HTERT RPE-1 (cell line): ENCODE data around the gene USPL1.
"Not testable (repeated sequence)": the region's sequence is repeated elsewhere in the genome, so short reads cannot be mapped to it uniquely, and the experiment has no call there.

Source experiments
- in situ Hi-C: fragments of 300-500 bp; cut with MboI; formaldehyde crosslinking; loops from 4 replicates; pipeline ENCODE4 v1.14.3; 2020; ENCODE audit warnings: low sequenced_read_pairs

The USPL1 gene

DNA sequence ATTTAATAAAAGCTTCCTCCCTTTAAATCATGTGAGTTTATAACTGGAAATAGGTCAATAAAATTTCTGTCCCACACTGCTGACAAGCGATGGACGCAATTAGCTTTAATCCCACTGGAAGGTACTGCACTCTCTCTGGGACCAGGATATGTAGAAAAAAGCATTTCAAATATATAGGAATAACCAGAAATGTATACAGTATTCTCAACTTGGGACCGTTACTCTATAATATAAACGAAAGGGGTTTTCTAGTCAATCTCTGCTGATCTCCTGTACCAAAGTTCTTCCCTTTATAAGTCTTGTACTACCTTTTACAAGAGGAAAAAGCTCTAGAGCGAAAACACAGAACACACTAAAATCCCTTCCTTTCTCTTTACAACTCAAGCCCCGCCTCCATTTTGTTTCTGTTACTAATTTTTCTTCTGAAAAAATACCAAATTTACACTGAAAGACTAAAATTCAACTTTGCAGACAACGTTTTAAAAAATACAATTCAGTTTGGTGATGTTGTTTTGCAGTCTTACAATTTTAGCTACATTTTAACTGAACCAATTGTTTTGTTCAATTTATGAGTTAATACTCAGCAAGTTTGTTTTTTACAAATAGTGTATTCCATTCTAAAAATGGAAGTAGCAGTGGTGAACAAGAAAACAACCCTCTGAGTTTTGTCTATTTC, 1.7 kb upstream of the USPL1 start:
- in situ Hi-C loops: no loop called here

DNA sequence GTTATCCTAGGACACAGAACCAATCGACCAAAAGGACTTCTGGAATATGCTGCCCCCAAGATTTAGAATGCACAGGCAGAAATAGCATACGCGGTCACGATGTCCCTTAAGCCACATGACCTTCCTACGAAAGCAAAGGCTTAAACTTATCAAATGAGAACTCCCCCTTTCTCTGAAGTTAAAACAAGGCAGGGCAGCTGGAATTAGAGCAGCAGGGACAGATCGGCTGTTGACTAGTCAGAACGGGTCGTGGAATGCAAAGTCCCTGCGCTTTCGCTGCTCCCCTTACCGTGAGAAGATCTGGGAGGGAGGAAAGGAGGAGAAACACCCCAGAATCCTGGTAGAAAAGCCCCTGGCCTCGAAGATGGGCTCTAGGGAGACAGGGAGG, 799 bp upstream of the USPL1 start:
- in situ Hi-C loops: no loop called here

DNA sequence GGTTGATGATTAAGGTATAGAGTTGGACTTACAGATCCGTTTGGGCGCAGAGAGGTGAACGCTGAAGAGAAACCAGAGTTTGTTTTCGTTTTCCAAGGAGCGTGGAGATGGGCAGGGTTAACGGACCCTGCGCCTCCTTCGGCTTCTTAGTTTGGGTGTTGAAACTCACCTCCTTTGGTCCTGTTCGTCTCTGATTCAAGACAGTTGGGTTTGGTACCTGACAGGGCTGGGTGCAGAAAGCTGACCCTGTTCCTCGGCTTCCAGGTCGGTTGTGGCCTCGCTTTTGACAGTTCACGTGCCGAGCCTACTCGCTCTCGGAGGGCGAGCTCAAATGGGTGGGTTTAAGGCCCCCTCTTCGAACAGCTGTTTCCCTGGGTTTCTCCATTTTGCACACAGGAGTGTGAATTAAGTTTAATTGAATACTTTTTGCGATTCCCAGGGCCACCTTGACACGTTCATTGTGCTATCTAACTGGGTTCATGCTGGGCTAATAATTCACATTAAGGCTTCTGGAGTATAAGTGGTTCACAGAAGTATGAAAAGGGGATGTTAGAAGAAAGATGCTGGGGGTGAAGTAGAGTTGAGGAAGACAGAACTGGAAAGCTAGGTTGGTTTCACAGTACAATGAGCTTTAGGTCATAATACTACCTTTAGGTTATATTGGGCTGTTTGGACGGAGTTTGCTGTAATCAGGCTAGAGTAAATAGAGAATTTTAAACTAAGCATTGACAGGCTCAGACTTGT, 638 bp downstream of the USPL1 start:
- in situ Hi-C loops: no loop called here

DNA sequence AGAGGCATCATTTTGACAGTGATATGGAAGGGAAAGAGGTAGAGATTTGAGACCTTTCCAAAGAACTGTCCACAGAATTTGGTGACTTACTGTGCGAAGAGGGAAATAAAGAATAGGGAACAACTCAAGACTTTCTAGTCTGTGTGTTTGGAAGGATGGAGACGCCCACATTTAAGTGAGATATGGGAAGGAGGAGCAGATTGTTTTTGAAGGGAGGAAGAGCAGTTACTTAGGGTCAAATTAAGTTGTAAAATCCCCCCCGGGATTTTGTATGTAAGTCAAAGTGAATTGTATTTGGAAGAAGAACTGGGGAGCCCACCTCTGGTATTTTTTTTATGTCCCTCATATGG, 1.2 kb downstream of the USPL1 start:
- in situ Hi-C loops: no loop called here

DNA sequence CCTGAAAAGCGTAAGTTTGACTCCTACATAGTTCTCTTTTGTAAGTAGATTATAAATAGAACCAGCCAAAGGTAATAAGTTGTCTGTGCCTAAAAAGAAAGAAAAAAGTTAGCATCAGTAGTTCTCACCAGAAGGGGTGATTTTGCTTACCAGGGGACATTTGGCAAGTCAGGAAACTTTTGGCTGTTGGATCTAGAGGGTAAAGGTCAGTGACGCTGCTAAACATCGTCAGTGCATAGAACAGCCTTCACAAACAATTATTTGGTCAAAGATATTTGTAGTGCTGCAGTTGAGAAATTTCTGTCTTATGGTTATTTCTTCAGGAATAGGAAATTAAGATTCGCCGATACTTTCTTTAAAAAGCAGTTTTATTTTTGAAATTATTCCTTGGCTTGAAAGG, 2.0 kb downstream of the USPL1 start:
- in situ Hi-C loops: no loop called here

DNA sequence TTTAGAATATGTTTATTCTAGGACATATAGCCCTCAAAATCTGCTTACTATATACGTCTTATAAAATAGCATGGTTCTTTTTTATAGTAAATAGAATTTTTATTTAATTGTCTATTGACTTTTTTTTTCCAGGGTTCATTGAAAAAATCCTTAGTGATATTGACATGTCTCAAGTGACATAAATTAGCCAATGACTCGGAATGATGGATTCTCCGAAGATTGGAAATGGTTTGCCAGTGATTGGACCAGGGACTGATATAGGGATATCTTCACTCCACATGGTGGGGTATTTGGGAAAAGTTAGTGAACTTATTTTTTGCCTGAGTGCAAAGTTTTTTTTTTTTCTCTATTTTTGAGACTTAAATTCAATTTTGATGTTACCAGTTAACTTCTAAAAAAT, 3.2 kb downstream of the USPL1 start:
- in situ Hi-C loops: no loop called here

DNA sequence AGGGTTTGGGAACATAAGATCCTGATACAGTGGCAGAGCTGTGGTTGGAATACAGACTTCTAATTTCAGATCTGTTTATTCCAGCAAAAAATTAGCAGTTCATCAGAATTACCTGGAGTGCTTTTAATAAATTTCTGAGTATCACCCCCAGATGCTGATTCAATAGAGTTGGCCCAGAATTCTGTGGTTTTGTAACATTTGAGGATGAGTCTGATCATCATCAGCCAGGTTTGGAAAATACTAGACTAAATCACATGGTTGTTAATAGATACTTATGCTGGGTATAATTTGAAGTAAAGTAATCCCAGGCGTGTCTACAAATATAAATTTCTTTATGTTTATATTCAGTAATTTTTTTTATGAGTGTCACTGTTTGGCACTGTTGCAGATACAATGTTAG, 4.8 kb downstream of the USPL1 start:
- in situ Hi-C loops: no loop called here

DNA sequence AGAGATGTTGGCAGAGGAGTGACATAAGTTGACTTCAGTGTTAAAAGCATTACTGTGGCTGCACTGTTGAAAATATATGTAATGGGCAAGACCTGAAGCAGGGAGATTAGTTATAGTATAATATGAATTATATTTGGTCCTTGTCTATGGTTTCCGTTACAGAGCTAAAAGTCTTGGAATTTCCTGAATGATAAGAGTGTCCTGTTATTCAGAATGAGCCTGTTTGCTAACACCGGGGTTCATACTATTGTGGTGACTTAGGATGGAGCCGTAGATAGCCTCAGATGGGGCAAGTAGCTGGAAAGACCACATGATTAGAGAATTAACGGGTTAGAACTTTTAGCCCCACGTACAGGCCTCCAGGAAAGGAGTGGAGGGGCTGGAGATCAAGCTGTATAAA, 5.7 kb downstream of the USPL1 start:
- in situ Hi-C loops: no loop called here

DNA sequence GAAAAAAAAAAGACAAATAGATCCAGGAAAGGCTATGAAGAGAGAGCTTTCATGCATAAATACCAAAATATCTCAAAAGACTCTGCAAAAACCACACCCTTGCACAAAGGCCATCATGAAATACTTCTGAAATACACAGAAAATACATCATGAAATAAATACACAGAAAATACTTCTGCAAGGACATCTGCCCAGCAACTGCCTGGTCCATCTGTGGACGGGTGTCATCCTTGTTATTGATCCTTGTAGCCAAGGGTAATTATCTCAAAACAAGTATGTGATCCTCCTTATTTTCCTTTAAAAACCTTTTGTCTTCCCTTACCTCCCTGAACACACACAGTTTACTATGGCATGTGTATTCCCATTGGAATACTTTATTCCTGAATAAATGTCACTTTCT, 6.9 kb downstream of the USPL1 start:
- in situ Hi-C loops: no loop called here

DNA sequence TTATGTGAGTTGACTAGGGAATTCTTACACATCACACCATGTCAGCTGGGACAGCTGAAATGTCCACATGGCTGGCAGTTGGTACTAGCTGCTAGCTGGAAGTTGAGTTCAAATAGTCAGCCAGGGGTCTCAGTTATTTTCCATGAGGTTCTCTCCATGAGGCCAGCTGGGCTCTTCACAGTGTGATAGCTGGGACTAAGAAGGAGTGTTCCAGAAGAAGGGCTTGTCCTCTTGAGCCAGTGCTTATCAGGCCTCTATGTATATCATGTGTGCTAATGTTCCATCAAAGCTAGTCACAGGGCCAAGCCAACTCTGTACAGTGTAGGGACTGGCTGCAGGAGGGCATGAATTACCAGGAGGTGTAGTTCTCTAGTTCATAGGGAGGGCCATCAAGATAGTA, 11.8 kb downstream of the USPL1 start:
- in situ Hi-C loops: no loop called here

DNA sequence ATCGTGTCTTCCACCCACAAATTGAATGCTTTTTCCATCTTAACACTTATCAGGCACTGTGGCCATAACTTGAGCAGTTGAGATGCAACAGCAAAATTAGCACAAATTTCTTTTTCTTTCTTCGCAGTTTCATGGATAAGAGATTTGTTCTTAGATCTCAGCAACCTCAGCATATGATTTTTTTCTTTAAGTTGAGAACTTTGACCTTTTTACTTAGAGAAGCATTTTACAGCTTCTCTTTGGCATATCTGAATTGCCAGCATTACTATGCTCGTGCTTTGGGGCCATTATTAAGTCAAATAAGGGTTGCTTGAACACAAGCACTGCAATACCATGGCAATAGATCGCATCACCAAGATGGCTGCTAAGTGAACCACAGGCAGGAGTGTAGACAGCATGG, 16.1 kb downstream of the USPL1 start:
- in situ Hi-C loops: no loop called here

DNA sequence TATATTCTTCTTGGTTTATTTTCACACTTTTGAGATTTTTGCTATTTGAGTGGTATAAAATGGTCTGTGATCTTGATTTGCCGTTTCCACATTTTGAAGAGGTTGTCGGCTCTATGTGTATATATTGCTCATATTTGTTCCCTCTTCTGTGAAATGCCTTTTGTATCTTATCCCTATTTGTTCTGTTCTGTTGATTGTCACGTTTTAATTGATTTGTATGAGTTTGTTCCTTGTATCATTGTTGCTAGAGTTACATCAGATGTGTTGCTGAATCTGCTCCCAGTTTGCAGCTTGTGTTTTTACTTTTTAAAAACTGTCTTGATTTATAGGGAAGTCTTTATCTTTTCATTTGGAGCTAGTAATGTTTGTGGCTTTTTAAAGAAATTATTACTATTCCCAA, 17.1 kb downstream of the USPL1 start:
- in situ Hi-C loops: no loop called here

DNA sequence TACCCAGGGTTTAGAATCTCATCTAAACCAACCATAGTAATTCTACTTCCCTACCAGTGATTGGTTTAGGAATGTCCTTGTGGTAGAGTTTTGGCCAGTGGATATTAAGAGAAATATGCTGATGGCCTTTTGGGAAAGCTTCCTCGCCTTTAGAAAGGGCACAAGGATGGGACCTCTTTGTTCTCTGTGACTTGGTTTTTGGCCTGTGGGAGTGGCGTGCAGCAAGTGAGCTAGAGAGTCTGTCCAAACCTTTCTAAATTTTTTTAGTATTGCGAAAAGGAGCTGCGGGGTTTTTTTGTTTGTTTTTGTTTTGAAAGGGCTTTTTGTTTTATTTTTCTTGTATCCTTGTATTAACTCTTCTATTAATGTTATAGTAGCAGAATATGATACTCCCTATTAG, 20.6 kb downstream of the USPL1 start:
- in situ Hi-C loops: no loop called here

DNA sequence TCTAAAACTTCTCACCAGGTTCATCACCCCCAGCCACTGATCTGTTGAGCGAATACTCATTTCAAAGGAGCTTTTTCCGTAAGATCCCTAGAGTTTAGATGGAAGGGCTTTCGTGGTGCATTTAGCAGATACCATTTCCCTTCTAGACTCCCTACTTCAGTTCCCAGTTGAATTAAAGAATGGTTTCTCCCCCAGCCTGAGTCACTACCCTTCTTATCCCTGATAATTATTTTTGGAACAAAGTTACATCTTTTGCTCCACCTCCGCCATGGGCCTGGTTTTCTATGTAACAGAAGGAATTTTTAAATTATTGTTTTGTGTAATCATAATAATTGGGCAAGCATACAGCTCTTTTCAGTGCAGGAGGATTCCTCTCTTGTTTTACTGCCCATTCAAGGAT, 22.0 kb downstream of the USPL1 start:
- in situ Hi-C loops: no loop called here

DNA sequence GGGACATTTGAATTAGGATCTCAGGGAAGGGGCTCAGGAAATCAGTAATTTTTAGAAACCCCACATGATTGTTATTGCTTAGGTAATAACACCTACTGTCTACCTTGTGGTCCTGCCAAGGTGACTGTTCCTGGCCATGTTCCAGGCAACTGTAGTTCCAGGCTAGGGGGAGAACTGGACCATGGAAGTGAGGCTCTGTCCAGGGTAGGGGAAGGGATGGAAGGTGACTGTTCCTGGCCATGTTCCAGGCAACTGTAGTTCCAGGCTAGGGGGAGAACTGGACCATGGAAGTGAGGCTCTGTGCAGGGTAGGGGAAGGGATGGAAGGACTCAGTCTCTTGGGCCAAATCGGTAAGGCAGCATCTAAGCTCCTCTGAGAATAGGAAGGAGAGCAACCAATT, 23.5 kb downstream of the USPL1 start:
- in situ Hi-C loops: not testable (repeated sequence)

DNA sequence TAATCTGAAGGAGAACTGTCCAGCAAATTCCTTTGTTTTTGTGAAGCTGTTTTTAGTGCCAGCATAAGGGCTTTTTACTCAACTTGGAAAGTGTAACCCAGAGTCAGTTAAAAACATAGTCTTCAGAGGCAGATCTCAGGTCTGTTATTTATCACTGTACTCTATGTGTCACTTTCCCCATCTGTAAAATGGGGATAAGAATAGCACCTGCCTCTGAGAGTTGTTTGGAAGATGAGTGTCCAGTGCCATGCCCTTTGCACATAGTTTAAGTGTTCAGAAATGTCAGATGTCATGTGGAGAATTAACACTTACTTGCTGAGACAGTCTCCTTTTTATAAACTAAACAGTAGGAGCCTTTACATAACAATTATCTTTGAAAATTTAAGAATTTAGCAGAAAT, 27.9 kb downstream of the USPL1 start:
- in situ Hi-C loops: no loop called here

DNA sequence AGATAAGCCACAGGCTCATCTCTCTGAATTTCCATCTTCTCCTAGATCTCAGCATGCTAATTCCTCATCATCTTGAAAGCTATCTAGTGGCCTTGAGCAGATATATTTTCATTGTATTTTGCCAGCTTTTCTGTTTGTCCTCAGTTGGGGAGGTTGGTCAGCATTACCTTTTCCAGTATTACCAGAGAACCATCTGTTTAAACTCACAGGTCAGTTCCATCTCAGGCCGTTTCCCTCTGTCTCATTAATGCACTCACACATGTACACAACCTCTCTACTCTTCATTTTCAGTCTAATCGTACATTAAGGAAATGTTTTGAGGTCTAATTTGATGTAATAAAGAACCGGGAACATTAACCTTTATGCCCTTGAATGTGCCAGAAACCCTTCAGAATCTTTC, 29.7 kb downstream of the USPL1 start:
- in situ Hi-C loops: no loop called here

DNA sequence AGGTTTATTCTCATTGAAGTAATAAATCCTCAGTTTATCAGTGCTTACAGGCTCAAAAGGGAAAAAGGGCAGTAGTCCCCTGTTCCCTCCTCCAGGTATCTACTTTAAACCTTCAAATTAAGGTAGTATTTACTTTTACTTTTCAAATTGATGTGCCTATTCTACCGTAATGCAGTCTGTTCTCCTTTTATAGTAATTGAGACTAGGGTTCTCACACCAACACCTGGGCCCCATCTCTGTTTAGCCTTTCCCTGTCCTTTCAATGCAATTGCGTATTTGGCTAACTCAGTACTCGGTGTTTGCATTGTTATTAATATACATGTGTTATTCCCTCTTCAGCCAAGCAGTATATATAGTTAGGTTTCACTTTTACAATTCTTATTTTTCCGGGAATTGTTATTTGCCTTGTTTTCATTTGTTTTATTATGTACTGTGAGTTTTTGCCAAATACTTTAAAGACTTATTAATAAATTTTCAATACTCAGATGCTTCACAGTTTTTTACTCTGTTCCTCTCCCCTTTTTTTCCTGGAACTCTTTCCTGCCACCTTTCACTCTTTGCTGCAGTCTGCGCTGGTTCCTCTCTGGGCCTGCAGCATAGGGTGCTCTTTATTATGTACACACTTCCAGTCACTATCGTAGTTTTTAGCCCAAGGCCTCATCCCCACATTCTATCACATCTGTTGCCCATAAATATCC, 30.3 kb downstream of the USPL1 start:
- in situ Hi-C loops: no loop called here

DNA sequence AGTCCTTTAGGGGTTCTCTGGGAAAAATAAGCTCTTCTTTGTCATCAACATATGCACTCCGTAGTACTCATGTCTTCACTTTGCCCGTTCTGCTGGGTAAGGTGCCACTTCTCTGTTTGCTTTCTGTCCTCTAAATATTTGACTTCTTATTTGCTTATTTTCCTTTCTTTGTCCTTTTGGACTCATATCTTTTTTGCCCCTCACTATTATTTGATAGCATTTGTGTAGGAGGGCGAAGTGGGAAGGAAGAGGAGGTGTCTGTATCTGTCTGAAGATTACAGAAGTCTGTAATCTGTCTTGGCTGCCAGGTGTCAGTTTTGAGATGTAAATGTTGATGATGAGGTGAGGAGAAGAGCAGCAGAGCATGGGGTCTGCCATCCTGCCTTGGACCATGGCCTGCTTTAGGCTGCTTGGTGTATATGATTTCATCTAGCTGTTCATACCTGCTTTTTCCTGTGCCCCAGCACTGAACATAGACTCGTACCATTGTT, 30.8 kb downstream of the USPL1 start:
- in situ Hi-C loops: no loop called here

DNA sequence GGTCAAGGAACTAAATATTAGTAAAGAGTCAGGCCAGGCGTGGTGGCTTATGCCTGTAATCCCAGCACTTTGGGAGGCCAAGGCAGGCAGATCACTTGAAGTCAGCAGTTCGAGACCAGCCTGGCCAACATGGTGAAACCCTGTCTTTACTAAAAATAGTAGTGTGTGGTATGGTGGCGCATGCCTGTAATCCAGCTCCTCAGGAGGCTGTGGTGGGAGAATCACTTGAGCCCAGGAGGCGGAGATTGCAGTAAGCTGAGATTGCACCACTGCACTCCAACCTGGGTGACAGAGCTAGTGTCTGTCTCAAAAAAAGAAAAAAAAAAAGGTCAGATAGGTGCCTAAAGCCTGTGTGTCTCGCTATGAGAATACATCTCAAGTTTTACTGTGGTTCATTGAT, 33.9 kb downstream of the USPL1 start:
- in situ Hi-C loops: not testable (repeated sequence)

DNA sequence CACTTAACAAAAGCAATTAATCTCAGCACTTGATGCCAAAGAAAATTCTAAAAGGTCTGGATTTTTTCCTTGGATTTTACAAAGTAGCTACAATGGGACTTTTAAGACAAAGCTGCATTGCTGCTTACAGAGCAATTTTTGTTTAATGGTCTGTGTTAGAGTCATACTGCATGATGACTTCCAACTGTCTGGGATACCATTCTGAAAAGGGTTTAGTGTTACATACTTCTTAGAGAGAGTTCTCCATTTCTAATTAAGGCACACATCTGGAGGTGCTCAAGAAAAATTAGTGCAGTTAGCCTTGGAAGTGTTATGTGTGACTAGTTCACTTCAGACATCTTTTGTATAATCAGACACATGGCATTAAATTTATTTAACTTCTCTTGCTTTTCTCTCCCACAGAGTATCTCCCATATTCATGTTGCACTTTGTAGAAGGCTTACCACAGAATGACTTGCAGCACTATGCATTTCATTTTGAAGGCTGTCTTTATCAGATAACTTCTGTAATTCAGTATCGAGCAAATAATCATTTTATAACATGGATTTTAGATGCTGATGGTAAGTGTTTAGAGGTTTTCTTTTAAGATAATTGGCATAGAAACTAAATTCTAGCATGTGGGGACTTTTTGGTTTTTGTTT, 35.1 kb downstream of the USPL1 start:
- in situ Hi-C loops: no loop called here

DNA sequence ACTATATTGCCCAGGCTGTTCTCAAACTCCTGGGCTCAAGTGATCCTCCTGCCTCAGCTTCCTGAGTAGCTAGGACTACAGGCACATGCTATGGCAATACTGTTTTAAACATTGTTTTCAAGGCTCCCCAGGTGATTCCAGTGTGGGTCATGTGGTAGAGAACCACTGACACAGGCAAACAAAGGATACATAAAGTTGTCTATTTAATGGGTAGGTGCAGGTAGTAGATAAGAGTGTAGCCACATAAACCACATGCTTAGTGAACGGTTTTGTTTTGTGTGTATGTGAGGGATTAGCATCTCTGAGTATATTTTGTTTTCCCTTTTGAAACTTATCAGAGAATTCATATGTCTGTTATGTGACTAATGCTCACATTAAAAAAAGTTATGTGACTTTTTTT, 36.7 kb downstream of the USPL1 start:
- in situ Hi-C loops: no loop called here
